ENCODE measurements around the gene OR4F15. TPM values are rescaled to one million over a fixed set of nuclear protein-coding genes. Genes with fewer than 3 reads are reported as not detected.
"Not testable (repeated sequence)": the region's sequence is repeated elsewhere in the genome, so short reads cannot be mapped to it uniquely, and the experiment has no call there.

OR4F15 gene
- total RNA-seq, 1 experiment from 2014 or later: not detected

GRCh38 chr15:101775136-101775535 lies 36.9 kb upstream of the OR4F15 start:
- CTCF ChIA-PET: no interaction called here
- TF ChIP-seq EZH2 (IDR thresholded peaks at IDR 0.05): no peak
- intact Hi-C loops (cut with micrococcal nuclease): no loop called here

GRCh38 chr15:101778576-101778975 lies 33.4 kb upstream of the OR4F15 start:
- H3K79me2 ChIP-seq (ENCODE audit: insufficient read depth, low read length); H3K4me1 ChIP-seq (ENCODE audit: control insufficient read depth in 1 of 2, insufficient read depth in 2 of 2, low read length in 2 of 2); H3K9me3 ChIP-seq (ENCODE audit: control insufficient read depth in 1 of 2, insufficient read depth in 1 of 2, low read depth in 1 of 2, low read length in 2 of 2); H3K4me2 ChIP-seq (ENCODE audit: low read length); H3K36me3 ChIP-seq (ENCODE audit: control insufficient read depth in 1 of 2, insufficient read depth in 2 of 2, low read length in 2 of 2); H3K9ac ChIP-seq (ENCODE audit: low read length); intact Hi-C loops (cut with micrococcal nuclease); H3K4me3 ChIP-seq (replicated peaks in 1 of 2; ENCODE audit: low read depth in 1 of 2, low read length in 2 of 2); CTCF ChIA-PET; BruUV-seq (replicated peaks); POLR2A ChIA-PET; H4K20me1 ChIP-seq (ENCODE audit: insufficient read depth); ATAC-seq; DNase-seq (ENCODE audit: low read depth, low spot score); RAD21 ChIA-PET (ENCODE audit: low non-redundant PET in 1 of 2, low total read pairs in 2 of 2, uncharacterized antibody in 2 of 2, unreplicated experiment in 2 of 2); H3K27ac ChIP-seq (ENCODE audit: low read depth, low read length); H2AFZ ChIP-seq (ENCODE audit: low read depth, low read length, poor library complexity, severe bottlenecking); H3K9me2 ChIP-seq (ENCODE audit: insufficient read depth): not testable (repeated sequence)
- peaks cover 28% of the 10 kb centered on the region for H3K27me3 ChIP-seq (ENCODE audit: insufficient read depth, low read length)

More at GRCh38 chr15:101775136-101775535, 36.9 kb upstream of the OR4F15 start:
- Histone ChIP-seq H3K9me2 (ENCODE audit: insufficient read depth) (no peaks in the 10 kb centered on the region), H3K27me3 (ENCODE audit: insufficient read depth, low read length) (peaks cover 29% of the 10 kb centered on the region), H3K9me3 (ENCODE audit: control insufficient read depth in 1 of 2, insufficient read depth in 1 of 2, low read depth in 1 of 2, low read length in 2 of 2) (no peaks in the 10 kb centered on the region), H3K4me3 (replicated peaks in 1 of 2; ENCODE audit: low read depth in 1 of 2, low read length in 2 of 2) (no peak overlapping the region), H3K79me2 (ENCODE audit: insufficient read depth, low read length) (no peaks in the 10 kb centered on the region), H3K27ac (ENCODE audit: low read depth, low read length) (no peak overlapping the region), H3K4me2 (ENCODE audit: low read length) (no peak overlapping the region), H3K36me3 (ENCODE audit: control insufficient read depth in 1 of 2, insufficient read depth in 2 of 2, low read length in 2 of 2) (no peaks in the 10 kb centered on the region), H4K20me1 (ENCODE audit: insufficient read depth) (no peaks in the 10 kb centered on the region), H3K9ac (ENCODE audit: low read length) (no peak overlapping the region), H2AFZ (ENCODE audit: low read depth, low read length, poor library complexity, severe bottlenecking) (no peak overlapping the region), H3K4me1 (ENCODE audit: control insufficient read depth in 1 of 2, insufficient read depth in 2 of 2, low read length in 2 of 2) (no peaks in the 10 kb centered on the region)
- ChIA-PET POLR2A (no interaction called here), RAD21 (ENCODE audit: low non-redundant PET in 1 of 2, low total read pairs in 2 of 2, uncharacterized antibody in 2 of 2, unreplicated experiment in 2 of 2) (no interaction called here)
- DNase-seq (ENCODE audit: low read depth, low spot score) (no peak), ATAC-seq (no peak)
- BruUV-seq (replicated peaks): no TSS peak

GRCh38 chr15:101780225-101780624 lies 31.8 kb upstream of the OR4F15 start:
- intact Hi-C loops (cut with micrococcal nuclease); BruUV-seq (replicated peaks): not testable (repeated sequence)

More at GRCh38 chr15:101780225-101780624, 31.8 kb upstream of the OR4F15 start:
- H2AFZ ChIP-seq (ENCODE audit: low read depth, low read length, poor library complexity, severe bottlenecking); H3K4me2 ChIP-seq (ENCODE audit: low read length); H3K9me3 ChIP-seq (ENCODE audit: control insufficient read depth in 1 of 2, insufficient read depth in 1 of 2, low read depth in 1 of 2, low read length in 2 of 2); H3K36me3 ChIP-seq (ENCODE audit: control insufficient read depth in 1 of 2, insufficient read depth in 2 of 2, low read length in 2 of 2); H3K9me2 ChIP-seq (ENCODE audit: insufficient read depth); H4K20me1 ChIP-seq (ENCODE audit: insufficient read depth); H3K79me2 ChIP-seq (ENCODE audit: insufficient read depth, low read length); DNase-seq (ENCODE audit: low read depth, low spot score); H3K4me3 ChIP-seq (replicated peaks in 1 of 2; ENCODE audit: low read depth in 1 of 2, low read length in 2 of 2); POLR2A ChIA-PET; H3K4me1 ChIP-seq (ENCODE audit: control insufficient read depth in 1 of 2, insufficient read depth in 2 of 2, low read length in 2 of 2); H3K27ac ChIP-seq (ENCODE audit: low read depth, low read length); RAD21 ChIA-PET (ENCODE audit: low non-redundant PET in 1 of 2, low total read pairs in 2 of 2, uncharacterized antibody in 2 of 2, unreplicated experiment in 2 of 2); ATAC-seq; CTCF ChIA-PET; H3K9ac ChIP-seq (ENCODE audit: low read length): not testable (repeated sequence)
- H3K27me3 ChIP-seq (ENCODE audit: insufficient read depth, low read length): peaks cover 24% of the 10 kb centered on the region

Measured in HCT116 (cell line).